Measurements from ENCODE around the gene SLC31A2.

Gene SLC31A2

GRCh38 chr9:113160571-113160970 is 9.8 kb downstream of the SLC31A2 start:
- DNase-seq (no peak), ATAC-seq (no peak)
- Mint-ChIP-seq H3K27me3 (no peaks in the 10 kb centered on the region), H3K9me3 (no peaks in the 10 kb centered on the region), H3K4me1 (peaks cover 12% of the 10 kb centered on the region), H3K4me3 (no peak overlapping the region), H3K36me3 (ENCODE audit: low read depth) (peaks cover 20% of the 10 kb centered on the region), H3K27ac (peak overlapping the region; percentile 11)

GRCh38 chr9:113163001-113163400 is 12.2 kb downstream of the SLC31A2 start:
- DNase-seq (no peak), ATAC-seq (no peak)
- Mint-ChIP-seq H3K36me3 (ENCODE audit: low read depth) (peaks cover 32% of the 10 kb centered on the region), H3K9me3 (no peaks in the 10 kb centered on the region), H3K27ac (no peak overlapping the region), H3K4me1 (no peaks in the 10 kb centered on the region), H3K27me3 (no peaks in the 10 kb centered on the region), H3K4me3 (no peak overlapping the region)

DNA sequence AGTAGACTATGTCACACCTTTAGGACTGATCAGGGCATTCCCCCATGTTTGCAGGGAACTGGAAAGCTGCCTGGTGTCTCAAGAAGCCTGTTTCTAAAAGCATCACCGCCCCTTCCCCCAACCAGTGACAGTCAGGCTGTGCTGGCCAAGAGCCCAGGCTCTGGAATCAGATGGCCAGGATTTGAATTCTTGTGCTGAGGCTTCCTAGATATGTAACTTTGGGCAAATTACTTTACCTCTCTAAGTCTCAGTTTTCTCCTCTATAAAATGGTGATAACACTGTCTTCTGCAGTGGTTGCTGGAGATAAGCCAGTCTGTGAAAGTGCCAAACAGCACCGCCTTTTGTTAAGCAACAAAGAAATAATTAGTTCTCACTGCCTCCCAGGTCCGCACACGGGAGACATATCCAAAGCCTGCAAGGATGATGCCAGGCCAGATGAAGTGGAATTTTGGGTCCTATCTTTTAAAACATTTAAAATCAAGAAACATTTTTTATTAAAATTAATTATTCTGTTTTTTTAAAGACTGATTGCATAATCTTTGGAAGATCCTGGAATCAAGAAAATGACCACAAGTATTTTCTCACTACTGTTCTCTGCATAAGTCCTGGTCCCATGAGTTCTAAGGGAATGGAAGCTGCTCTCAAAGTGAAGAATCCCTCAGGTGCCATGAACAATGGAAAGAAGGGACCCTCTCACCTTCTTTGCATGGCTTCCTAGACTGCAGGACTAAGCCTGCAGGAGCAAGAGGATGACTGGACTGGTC is 13.9 kb downstream of the SLC31A2 start:
- no peaks in the 10 kb centered on the region for H3K9me3 Mint-ChIP-seq
- no peak overlapping the region for H3K27ac Mint-ChIP-seq
- H3K36me3 Mint-ChIP-seq (ENCODE audit: low read depth), result peaks cover 36% of the 10 kb centered on the region
- no peak overlapping the region for H3K4me3 Mint-ChIP-seq
- DNase-seq (no peak), ATAC-seq (no peak)
- H3K4me1 Mint-ChIP-seq, result no peaks in the 10 kb centered on the region
- no peaks in the 10 kb centered on the region for H3K27me3 Mint-ChIP-seq

- ATAC-seq (no peak), DNase-seq (no peak)
- H3K4me1 Mint-ChIP-seq, result no peaks in the 10 kb centered on the region
- no peaks in the 10 kb centered on the region for H3K27me3 Mint-ChIP-seq
- H3K27ac Mint-ChIP-seq, result no peak overlapping the region
- no peak overlapping the region for H3K4me3 Mint-ChIP-seq
- H3K9me3 Mint-ChIP-seq, result no peaks in the 10 kb centered on the region
- peaks cover 43% of the 10 kb centered on the region for H3K36me3 Mint-ChIP-seq (ENCODE audit: low read depth)
Observed at GRCh38 chr9:113166039-113166438, 15.2 kb downstream of the SLC31A2 start.

- Mint-ChIP-seq H3K27me3 (no peaks in the 10 kb centered on the region), H3K27ac (no peak overlapping the region), H3K4me1 (no peaks in the 10 kb centered on the region), H3K9me3 (peaks cover 9% of the 10 kb centered on the region), H3K4me3 (no peak overlapping the region), H3K36me3 (ENCODE audit: low read depth) (peaks cover 60% of the 10 kb centered on the region)
- no peak for DNase-seq
- ATAC-seq, result no peak
Observed at GRCh38 chr9:113168809-113169208, 18.0 kb downstream of the SLC31A2 start.

GRCh38 chr9:113173341-113173740 is 22.5 kb downstream of the SLC31A2 start:
- peaks cover 9% of the 10 kb centered on the region for H3K9me3 Mint-ChIP-seq
- no peak for DNase-seq
- no peak for ATAC-seq
- peaks cover 69% of the 10 kb centered on the region for H3K36me3 Mint-ChIP-seq (ENCODE audit: low read depth)
- no peak overlapping the region for H3K4me3 Mint-ChIP-seq
- H3K4me1 Mint-ChIP-seq, result no peaks in the 10 kb centered on the region
- no peak overlapping the region for H3K27ac Mint-ChIP-seq
- no peaks in the 10 kb centered on the region for H3K27me3 Mint-ChIP-seq

DNA sequence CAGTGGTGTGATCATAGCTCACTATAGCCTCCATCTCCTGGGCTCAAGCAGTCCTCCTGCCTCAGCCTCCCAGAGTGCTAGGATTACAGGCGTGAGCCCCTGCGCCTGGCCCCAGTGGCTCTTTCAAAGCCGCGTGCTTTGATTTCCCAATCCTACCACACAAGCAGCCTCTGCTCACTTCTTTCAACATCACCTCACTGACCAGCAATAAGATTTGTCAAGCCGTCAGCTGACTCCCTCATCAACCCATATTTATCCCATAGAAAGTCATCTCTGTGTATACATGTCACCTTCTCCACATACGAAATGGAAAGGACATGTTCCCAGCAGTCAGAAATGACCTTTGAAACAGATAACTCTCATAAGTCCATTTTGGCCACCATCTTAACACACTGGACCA is 26.0 kb downstream of the SLC31A2 start:
- Mint-ChIP-seq H3K4me3 (no peak overlapping the region), H3K36me3 (ENCODE audit: low read depth) (peaks cover 63% of the 10 kb centered on the region), H3K27me3 (no peaks in the 10 kb centered on the region), H3K27ac (no peak overlapping the region), H3K4me1 (no peaks in the 10 kb centered on the region), H3K9me3 (peaks cover 9% of the 10 kb centered on the region)
- no peak for ATAC-seq
- no peak for DNase-seq

DNA sequence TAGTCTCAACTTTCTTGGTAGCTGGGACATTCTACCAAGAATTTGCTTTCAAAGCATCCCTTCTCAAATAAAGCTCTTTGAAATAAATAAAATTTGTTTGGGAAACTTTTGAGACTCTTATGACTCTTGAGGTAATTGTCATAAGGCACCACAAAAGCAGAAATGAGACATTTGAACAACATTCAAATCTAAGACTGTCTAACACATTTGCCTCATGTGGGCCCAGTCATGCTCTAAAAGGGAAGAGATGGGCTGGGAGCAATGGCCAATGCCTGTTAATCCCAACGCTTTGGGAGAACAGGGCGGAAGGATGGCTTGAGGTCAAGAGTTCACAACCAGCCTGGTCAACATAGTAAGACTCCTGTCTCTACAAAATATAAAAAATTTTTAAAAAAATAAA is 26.4 kb downstream of the SLC31A2 start:
- no peak overlapping the region for H3K4me3 Mint-ChIP-seq
- no peaks in the 10 kb centered on the region for H3K27me3 Mint-ChIP-seq
- peaks cover 9% of the 10 kb centered on the region for H3K9me3 Mint-ChIP-seq
- no peak for DNase-seq
- no peak for ATAC-seq
- peaks cover 63% of the 10 kb centered on the region for H3K36me3 Mint-ChIP-seq (ENCODE audit: low read depth)
- no peak overlapping the region for H3K27ac Mint-ChIP-seq
- H3K4me1 Mint-ChIP-seq, result no peaks in the 10 kb centered on the region

DNA sequence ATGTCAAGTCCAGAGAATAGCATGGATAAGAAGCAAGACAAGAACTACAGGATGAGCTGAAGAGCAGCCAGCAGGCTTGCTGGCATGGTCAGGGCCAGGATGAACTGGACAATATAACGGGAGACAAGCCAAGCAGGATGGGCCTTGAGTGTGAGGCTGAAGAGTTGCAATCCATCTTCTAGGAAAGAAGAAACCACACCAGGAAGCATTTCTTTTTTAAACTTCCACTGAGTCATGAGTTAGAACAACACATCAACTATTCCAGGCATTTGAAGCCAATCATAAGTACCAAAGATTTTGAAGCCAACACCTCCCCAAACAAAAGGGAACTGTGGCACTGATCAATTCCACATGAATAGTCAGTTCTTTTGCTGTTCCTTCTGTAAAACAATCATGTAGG is 27.3 kb downstream of the SLC31A2 start:
- Mint-ChIP-seq H3K27me3 (no peaks in the 10 kb centered on the region), H3K4me3 (no peak overlapping the region), H3K27ac (no peak overlapping the region), H3K36me3 (ENCODE audit: low read depth) (peaks cover 62% of the 10 kb centered on the region), H3K9me3 (peaks cover under 1% of the 10 kb centered on the region), H3K4me1 (no peaks in the 10 kb centered on the region)
- ATAC-seq (no peak), DNase-seq (no peak)

DNA sequence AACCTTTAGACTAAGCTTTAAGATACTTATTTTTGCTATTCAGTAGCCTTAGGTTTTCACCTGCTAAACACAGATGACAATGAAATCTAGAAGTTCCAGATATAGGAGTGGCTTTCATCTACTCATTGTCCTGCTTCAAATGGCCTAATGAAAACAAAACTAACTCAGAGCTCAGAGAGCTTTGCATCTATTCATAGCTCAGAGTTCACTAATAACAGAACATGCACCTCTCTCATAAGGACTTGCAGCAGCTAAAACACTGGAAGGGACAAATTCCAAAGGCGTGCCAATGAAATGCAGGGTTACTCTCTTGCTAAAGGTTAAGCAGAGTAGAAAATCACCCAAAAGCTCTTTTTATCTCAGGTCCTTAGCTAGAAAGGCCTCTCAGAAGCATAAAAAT is 29.0 kb downstream of the SLC31A2 start:
- H3K36me3 Mint-ChIP-seq (ENCODE audit: low read depth), result peaks cover 64% of the 10 kb centered on the region
- DNase-seq (no peak), ATAC-seq (no peak)
- no peaks in the 10 kb centered on the region for H3K27me3 Mint-ChIP-seq
- H3K27ac Mint-ChIP-seq, result no peak overlapping the region
- H3K4me3 Mint-ChIP-seq, result no peak overlapping the region
- H3K9me3 Mint-ChIP-seq, result no peaks in the 10 kb centered on the region
- H3K4me1 Mint-ChIP-seq, result no peaks in the 10 kb centered on the region

DNA sequence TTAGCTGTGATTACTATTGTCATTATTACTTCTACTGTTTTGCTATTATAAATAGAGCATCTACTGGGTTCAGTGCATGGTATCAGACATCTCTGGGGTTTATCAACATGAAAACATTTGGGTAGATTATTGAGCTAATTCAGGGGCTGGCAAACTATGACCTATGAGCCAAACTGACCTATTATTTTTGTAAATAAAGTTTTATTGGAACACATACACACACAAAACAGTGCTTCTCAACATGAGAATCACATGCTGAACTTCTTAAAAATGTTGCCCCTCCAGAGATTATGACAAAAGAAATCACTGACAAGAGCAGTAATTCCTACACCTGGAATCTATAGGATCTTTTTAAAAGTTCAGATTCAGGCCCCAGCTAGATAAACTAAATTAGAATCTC is 30.4 kb downstream of the SLC31A2 start:
- no peak for DNase-seq
- Mint-ChIP-seq H3K4me1 (no peaks in the 10 kb centered on the region), H3K27me3 (no peaks in the 10 kb centered on the region), H3K36me3 (ENCODE audit: low read depth) (peaks cover 68% of the 10 kb centered on the region), H3K4me3 (no peak overlapping the region), H3K9me3 (no peaks in the 10 kb centered on the region), H3K27ac (no peak overlapping the region)
- ATAC-seq, result no peak

DNA sequence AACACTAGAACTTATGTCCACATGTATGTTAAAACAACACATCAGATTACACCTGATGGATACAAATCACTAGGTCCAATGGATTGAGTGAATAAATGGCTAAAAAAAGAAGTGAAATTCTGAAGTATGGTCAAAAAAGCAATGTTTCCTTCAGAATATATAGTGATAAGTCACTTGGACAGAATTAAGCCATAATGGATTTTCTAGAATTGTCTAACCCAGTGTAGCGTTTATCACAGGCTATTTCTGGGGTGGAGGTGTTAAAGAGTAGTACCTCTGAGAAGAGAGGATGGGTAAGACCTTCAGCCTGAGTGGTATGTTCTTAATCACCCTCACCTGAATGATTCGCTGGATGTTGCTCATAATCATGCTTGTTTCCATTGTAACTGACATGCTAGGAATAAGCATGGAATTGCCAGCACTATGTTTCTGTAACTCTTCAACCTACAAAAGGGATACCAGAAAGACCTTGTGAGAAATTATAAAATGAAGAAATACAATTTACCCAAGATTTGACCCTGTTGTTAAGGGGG is 33.2 kb downstream of the SLC31A2 start:
- Mint-ChIP-seq H3K27me3 (no peaks in the 10 kb centered on the region), H3K4me1 (no peaks in the 10 kb centered on the region), H3K36me3 (ENCODE audit: low read depth) (peaks cover 62% of the 10 kb centered on the region), H3K9me3 (no peaks in the 10 kb centered on the region), H3K27ac (no peak overlapping the region), H3K4me3 (no peak overlapping the region)
- ATAC-seq (no peak), DNase-seq (no peak)

DNA sequence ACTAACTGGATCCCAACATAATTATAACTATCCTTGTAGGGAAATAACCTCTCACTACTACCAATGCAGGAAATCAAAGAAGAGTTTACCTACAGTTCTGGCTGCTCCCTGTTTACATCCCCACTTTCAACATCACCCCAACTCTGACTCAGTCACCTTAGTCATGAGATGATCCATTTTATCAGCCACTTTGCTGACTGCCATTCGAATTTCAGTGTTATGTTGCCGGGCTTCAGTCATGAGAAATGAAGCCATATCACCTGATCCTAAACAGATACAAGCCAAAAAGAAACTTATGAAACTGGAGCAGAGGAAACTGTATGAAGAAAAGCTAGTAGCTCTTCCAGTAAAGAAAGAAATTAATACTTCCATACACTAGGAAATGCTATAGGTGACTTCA is 33.7 kb downstream of the SLC31A2 start:
- no peaks in the 10 kb centered on the region for H3K4me1 Mint-ChIP-seq
- peaks cover 60% of the 10 kb centered on the region for H3K36me3 Mint-ChIP-seq (ENCODE audit: low read depth)
- no peak for ATAC-seq
- H3K27me3 Mint-ChIP-seq, result no peaks in the 10 kb centered on the region
- no peaks in the 10 kb centered on the region for H3K9me3 Mint-ChIP-seq
- DNase-seq, result no peak
- H3K4me3 Mint-ChIP-seq, result no peak overlapping the region
- no peak overlapping the region for H3K27ac Mint-ChIP-seq

GRCh38 chr9:113185271-113185670 is 34.5 kb downstream of the SLC31A2 start:
- Mint-ChIP-seq H3K27me3 (no peaks in the 10 kb centered on the region), H3K4me1 (no peaks in the 10 kb centered on the region), H3K9me3 (no peaks in the 10 kb centered on the region), H3K36me3 (ENCODE audit: low read depth) (peaks cover 64% of the 10 kb centered on the region), H3K27ac (no peak overlapping the region), H3K4me3 (no peak overlapping the region)
- no peak for ATAC-seq
- DNase-seq, result no peak

GRCh38 chr9:113186137-113186755 is 35.4 kb downstream of the SLC31A2 start:
- ATAC-seq, result no peak
- peaks cover 64% of the 10 kb centered on the region for H3K36me3 Mint-ChIP-seq (ENCODE audit: low read depth)
- no peaks in the 10 kb centered on the region for H3K4me1 Mint-ChIP-seq
- H3K4me3 Mint-ChIP-seq, result no peak overlapping the region
- no peaks in the 10 kb centered on the region for H3K9me3 Mint-ChIP-seq
- H3K27me3 Mint-ChIP-seq, result no peaks in the 10 kb centered on the region
- no peak overlapping the region for H3K27ac Mint-ChIP-seq
- no peak for DNase-seq

All from activated naive CD8-positive, alpha-beta T cell treated with anti-CD3 and anti-CD28 coated beads, Interleukin-2, amount 50 U/mL, for 24 hours (primary cell).